Neural cell (in vitro differentiated cells): ENCODE data around the gene SIPA1L2. TPM values are rescaled to one million over a fixed set of nuclear protein-coding genes. Genes with fewer than 3 reads are reported as not detected.

Source experiments
- H2AFZ ChIP-seq: fragments of 200-600, 300-800 bp; sonication (generic), shearing (Covaris generic); 2 replicates; pipeline ENCODE4 v1.6.0; 2014; ENCODE audit warnings: low read depth, mild to moderate bottlenecking, antibody characterized with exemption, low read length, moderate library complexity
- H3F3A ChIP-seq: fragments of 200-600 bp; shearing (Covaris generic); 2 replicates; pipeline ENCODE4 v1.6.1; 2016; ENCODE audit warnings: mild to moderate bottlenecking, moderate library complexity, mixed read lengths, antibody characterized with exemption, low read length; ENCODE audit not compliant: insufficient read depth, poor library complexity, severe bottlenecking
- H3K27ac ChIP-seq: fragments of 200-600, 300-800 bp; sonication (generic), shearing (Covaris generic); 2 replicates; pipeline ENCODE4 v1.5.1; 2014; ENCODE audit warnings: mild to moderate bottlenecking, low read length, moderate library complexity
- H3K27me3 ChIP-seq: fragments of 300-800, 200-600 bp; sonication (generic), shearing (Covaris generic); 2 replicates; pipeline ENCODE4 v1.6.0; 2014; ENCODE audit warnings: mild to moderate bottlenecking, low read depth, low read length, moderate library complexity; ENCODE audit not compliant: insufficient read depth
- H3K36me3 ChIP-seq: fragments of 300-800, 200-600 bp; sonication (generic), shearing (Covaris generic); 2 replicates; pipeline ENCODE4 v1.5.1; 2014; ENCODE audit warnings: mild to moderate bottlenecking, antibody characterized with exemption, low read length, moderate library complexity; ENCODE audit not compliant: insufficient read depth
- H3K4me2 ChIP-seq: fragments of 300-800, 200-600 bp; sonication (generic), shearing (Covaris generic); 2 replicates; pipeline ENCODE4 v1.6.0; 2014; ENCODE audit warnings: mild to moderate bottlenecking, low read length
- H3K4me3 ChIP-seq: fragments of 300-800, 200-600 bp; sonication (generic), shearing (Covaris generic); 2 replicates; pipeline ENCODE4 v1.5.1; 2014; ENCODE audit warnings: mild to moderate bottlenecking, low read length, moderate library complexity
- H3K79me2 ChIP-seq: fragments of 200-600 bp; shearing (Covaris generic); replicated peaks from 2 replicates; pipeline ENCODE4 v1.6.0; 2014; ENCODE audit warnings: mild to moderate bottlenecking, low read length, moderate library complexity; ENCODE audit not compliant: insufficient read depth
- H3K9ac ChIP-seq: fragments of 300-800, 200-600 bp; sonication (generic), shearing (Covaris generic); 2 replicates; pipeline ENCODE4 v1.6.1; 2016; ENCODE audit warnings: mild to moderate bottlenecking, low read length, mixed read lengths
- H3K9me2 ChIP-seq: fragments of 200-600 bp; shearing (Covaris generic); 2 replicates; pipeline ENCODE4 v1.6.1; 2016; ENCODE audit warnings: mild to moderate bottlenecking, low read length, mixed read lengths; ENCODE audit not compliant: insufficient read depth
- H3K9me3 ChIP-seq: fragments of 200-600, 300-800 bp; sonication (generic), shearing (Covaris generic); 2 replicates; pipeline ENCODE4 v1.6.1; 2016; ENCODE audit warnings: mild to moderate bottlenecking, mixed run types, low read length, moderate library complexity, mixed read lengths
- H4K20me1 ChIP-seq: fragments of 200-600 bp; shearing (Covaris generic); 2 replicates; pipeline ENCODE4 v1.6.1; 2016; ENCODE audit warnings: mild to moderate bottlenecking, mixed run types; ENCODE audit not compliant: insufficient read depth
- EP300 ChIP-seq: fragments of 450-650 bp; conservative IDR thresholded peaks from 2 replicates; pipeline ENCODE4 v1.6.1; 2014; ENCODE audit warnings: antibody characterized with exemption, mild to moderate bottlenecking, moderate library complexity; ENCODE audit not compliant: poor library complexity, severe bottlenecking
- EZH2 ChIP-seq: fragments of 200-600, 300-800 bp; shearing (Covaris generic), sonication (generic); IDR thresholded peaks from 2 replicates; pipeline ENCODE4 v1.6.1; 2014; ENCODE audit warnings: antibody characterized with exemption, low read length, borderline replicate concordance, mild to moderate bottlenecking; ENCODE audit not compliant: insufficient read depth, poor library complexity, severe bottlenecking
- MXI1 ChIP-seq: fragments of 450-650 bp; conservative IDR thresholded peaks from 2 replicates; pipeline ENCODE4 v1.6.1; 2014; ENCODE audit warnings: antibody characterized with exemption, mild to moderate bottlenecking; ENCODE audit not compliant: poor library complexity, severe bottlenecking
- POLR2AphosphoS5 ChIP-seq: IDR thresholded peaks from 2 replicates; pipeline ENCODE4 v1.6.1; 2012
- RAD21 ChIP-seq: fragments of 450-650 bp; conservative IDR thresholded peaks from 2 replicates; pipeline ENCODE4 v1.6.1; 2014; ENCODE audit warnings: antibody characterized with exemption, mild to moderate bottlenecking, moderate library complexity
- REST ChIP-seq: IDR thresholded peaks from 2 replicates; pipeline ENCODE4 v1.6.1; 2012; ENCODE audit warnings: borderline replicate concordance
- SMC3 ChIP-seq: fragments of 450-650 bp; conservative IDR thresholded peaks from 2 replicates; pipeline ENCODE4 v1.6.1; 2014; ENCODE audit warnings: antibody characterized with exemption, mild to moderate bottlenecking, moderate library complexity; ENCODE audit not compliant: poor library complexity
- TAF1 ChIP-seq: IDR thresholded peaks from 2 replicates; pipeline ENCODE4 v1.6.1; 2012; ENCODE audit warnings: low read depth
- polyA plus RNA-seq: library from polyadenylated mRNA; depleted of rRNA; stranded (reverse); fragments of >200 nt; gene quantifications from 2 replicates; pipeline ENCODE4 v1.2.3, GENCODE V29; 2014
- TF ChIP-seq, protein P1 (sequence below): fragments of 450-650 bp; IDR thresholded peaks from 2 replicates; pipeline ENCODE4 v1.5.1; 2014; ENCODE audit warnings: antibody characterized with exemption, mild to moderate bottlenecking, moderate library complexity; ENCODE audit not compliant: poor library complexity, severe bottlenecking

The SIPA1L2 gene
- polyA plus RNA-seq, 1 donor from 2014 or later: 5.6 TPM

GRCh38 chr1:232626452-232626851 lies 3.5 kb downstream of the SIPA1L2 start:
- Histone ChIP-seq H3K79me2 (peaks cover 74% of the 10 kb centered on the region), H3K9ac (no peak overlapping the region), H3K9me2 (no peaks in the 10 kb centered on the region), H3K27me3 (no peaks in the 10 kb centered on the region), H3K9me3 (no peaks in the 10 kb centered on the region), H3K27ac (no peak overlapping the region), H3K4me2 (no peak overlapping the region), H3K4me3 (no peak overlapping the region), H2AFZ (no peak overlapping the region), H3K36me3 (no peaks in the 10 kb centered on the region), H4K20me1 (no peaks in the 10 kb centered on the region), H3F3A (no peaks in the 10 kb centered on the region)
- no peak for TF ChIP-seq EP300
- TF ChIP-seq, protein P1, sequence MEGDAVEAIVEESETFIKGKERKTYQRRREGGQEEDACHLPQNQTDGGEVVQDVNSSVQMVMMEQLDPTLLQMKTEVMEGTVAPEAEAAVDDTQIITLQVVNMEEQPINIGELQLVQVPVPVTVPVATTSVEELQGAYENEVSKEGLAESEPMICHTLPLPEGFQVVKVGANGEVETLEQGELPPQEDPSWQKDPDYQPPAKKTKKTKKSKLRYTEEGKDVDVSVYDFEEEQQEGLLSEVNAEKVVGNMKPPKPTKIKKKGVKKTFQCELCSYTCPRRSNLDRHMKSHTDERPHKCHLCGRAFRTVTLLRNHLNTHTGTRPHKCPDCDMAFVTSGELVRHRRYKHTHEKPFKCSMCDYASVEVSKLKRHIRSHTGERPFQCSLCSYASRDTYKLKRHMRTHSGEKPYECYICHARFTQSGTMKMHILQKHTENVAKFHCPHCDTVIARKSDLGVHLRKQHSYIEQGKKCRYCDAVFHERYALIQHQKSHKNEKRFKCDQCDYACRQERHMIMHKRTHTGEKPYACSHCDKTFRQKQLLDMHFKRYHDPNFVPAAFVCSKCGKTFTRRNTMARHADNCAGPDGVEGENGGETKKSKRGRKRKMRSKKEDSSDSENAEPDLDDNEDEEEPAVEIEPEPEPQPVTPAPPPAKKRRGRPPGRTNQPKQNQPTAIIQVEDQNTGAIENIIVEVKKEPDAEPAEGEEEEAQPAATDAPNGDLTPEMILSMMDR: no peak
- no peak for TF ChIP-seq SMC3
- TF ChIP-seq MXI1: no peak
- no peak for TF ChIP-seq REST
- no peak for TF ChIP-seq RAD21
- no peak for TF ChIP-seq EZH2
- no peak for TF ChIP-seq POLR2AphosphoS5
- TF ChIP-seq TAF1: no peak

DNA sequence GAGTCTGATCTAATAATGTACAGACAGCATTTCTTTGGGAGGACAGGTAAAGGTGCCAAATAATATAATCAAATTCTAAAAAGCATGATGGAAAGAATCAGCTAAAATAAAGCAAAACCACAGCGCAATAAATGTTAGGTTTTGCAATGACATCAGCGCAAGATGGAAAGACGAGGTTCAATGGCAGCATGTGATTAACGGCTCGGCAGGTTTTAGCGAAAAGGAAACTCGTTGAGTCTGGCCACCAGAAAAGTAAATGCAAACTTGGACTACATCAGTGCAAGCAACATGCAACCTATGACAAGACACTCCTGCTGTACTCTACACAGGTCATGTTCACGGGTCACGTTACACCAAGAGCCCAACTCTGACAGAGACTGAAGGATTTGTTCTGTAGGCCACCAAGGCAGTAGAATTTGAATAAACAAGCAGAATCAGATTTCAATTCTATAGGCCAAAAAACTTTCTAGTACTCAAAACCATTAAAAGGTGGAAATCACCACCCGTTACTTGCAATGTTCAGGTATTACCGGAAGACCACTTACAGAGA lies 4.5 kb downstream of the SIPA1L2 start:
- Histone ChIP-seq H3K4me3 (no peak overlapping the region), H3K27me3 (no peaks in the 10 kb centered on the region), H3K9me2 (no peaks in the 10 kb centered on the region), H3K9me3 (no peaks in the 10 kb centered on the region), H3K9ac (no peak overlapping the region), H4K20me1 (no peaks in the 10 kb centered on the region), H3F3A (no peaks in the 10 kb centered on the region), H3K36me3 (no peaks in the 10 kb centered on the region), H2AFZ (no peak overlapping the region), H3K79me2 (peaks cover 83% of the 10 kb centered on the region), H3K4me2 (no peak overlapping the region), H3K27ac (no peak overlapping the region)
- TF ChIP-seq SMC3 (no peak), EP300 (no peak), REST (no peak), MXI1 (no peak), RAD21 (no peak), POLR2AphosphoS5 (no peak)
- TF ChIP-seq, protein P1: no peak
